Testis (tissue), 2 donors: Measurements from ENCODE around the gene RENBP.

Source experiments
- POLR2A ChIP-seq: fragments of 450-650 bp; IDR thresholded peaks from one replicate; pipeline ENCODE4 v1.6.1; 2017; ENCODE audit warnings: antibody characterized with exemption, mild to moderate bottlenecking, moderate library complexity
- TF ChIP-seq, protein P1 (sequence below), 3 experiments: fragments of 450-650 bp in 2 of 3; fragments of 200-600 bp in 1 of 3; sonication (generic) in 1 of 3; IDR thresholded peaks; one replicate each; pipeline ENCODE4 v1.5.1; 2016 to 2019; ENCODE audit warnings: antibody characterized with exemption in 3 of 3, mild to moderate bottlenecking in 2 of 3, moderate library complexity in 1 of 3

DNA sequence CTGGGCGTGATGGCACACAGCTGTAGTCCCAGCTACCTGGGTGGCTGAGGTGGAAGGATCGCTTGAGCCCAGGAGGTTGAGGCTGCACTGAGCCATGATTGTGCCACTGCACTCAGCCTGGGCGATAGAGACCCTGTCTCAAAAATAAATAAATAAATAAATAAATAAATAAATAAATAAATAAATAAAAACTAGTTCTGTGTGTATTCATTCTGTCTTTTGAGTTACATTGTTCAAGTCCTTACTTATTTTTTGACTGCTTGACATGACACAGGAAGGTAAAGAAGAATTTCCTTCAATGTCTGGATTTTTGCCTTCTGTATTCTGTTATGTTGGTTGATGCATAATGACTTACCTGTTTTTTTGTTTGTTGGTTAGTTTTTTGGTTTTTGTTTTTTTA, 7.4 kb downstream of the RENBP start:
- no peak for TF ChIP-seq POLR2A
- TF ChIP-seq, protein P1, sequence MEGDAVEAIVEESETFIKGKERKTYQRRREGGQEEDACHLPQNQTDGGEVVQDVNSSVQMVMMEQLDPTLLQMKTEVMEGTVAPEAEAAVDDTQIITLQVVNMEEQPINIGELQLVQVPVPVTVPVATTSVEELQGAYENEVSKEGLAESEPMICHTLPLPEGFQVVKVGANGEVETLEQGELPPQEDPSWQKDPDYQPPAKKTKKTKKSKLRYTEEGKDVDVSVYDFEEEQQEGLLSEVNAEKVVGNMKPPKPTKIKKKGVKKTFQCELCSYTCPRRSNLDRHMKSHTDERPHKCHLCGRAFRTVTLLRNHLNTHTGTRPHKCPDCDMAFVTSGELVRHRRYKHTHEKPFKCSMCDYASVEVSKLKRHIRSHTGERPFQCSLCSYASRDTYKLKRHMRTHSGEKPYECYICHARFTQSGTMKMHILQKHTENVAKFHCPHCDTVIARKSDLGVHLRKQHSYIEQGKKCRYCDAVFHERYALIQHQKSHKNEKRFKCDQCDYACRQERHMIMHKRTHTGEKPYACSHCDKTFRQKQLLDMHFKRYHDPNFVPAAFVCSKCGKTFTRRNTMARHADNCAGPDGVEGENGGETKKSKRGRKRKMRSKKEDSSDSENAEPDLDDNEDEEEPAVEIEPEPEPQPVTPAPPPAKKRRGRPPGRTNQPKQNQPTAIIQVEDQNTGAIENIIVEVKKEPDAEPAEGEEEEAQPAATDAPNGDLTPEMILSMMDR (IDR thresholded peaks at IDR 0.05) = no peak
